Ishikawa (cell line): ENCODE results near the gene TEX14.

Source experiments
- CEBPB ChIP-seq: IDR thresholded peaks from 2 replicates; pipeline ENCODE4 v1.6.1; 2012
- CREB1 ChIP-seq: IDR thresholded peaks from 2 replicates; pipeline ENCODE4 v1.6.1; 2012; ENCODE audit warnings: low read depth
- EGR1 ChIP-seq: IDR thresholded peaks from 2 replicates; pipeline ENCODE4 v1.6.1; 2012
- EP300 ChIP-seq: IDR thresholded peaks from 2 replicates; pipeline ENCODE4 v1.6.1; 2012; ENCODE audit warnings: borderline replicate concordance
- FOXM1 ChIP-seq: IDR thresholded peaks from 2 replicates; pipeline ENCODE4 v1.6.1; 2012; ENCODE audit warnings: low read depth, borderline replicate concordance
- RAD21 ChIP-seq: IDR thresholded peaks from 2 replicates; pipeline ENCODE4 v1.6.1; 2012; ENCODE audit warnings: low read depth
- TCF12 ChIP-seq: IDR thresholded peaks from 2 replicates; pipeline ENCODE4 v1.6.1; 2012; ENCODE audit warnings: low read depth
- TF ChIP-seq, protein P1 (sequence below): IDR thresholded peaks from 2 replicates; pipeline ENCODE4 v1.6.1; 2012; ENCODE audit warnings: low read depth, mild to moderate bottlenecking

DNA sequence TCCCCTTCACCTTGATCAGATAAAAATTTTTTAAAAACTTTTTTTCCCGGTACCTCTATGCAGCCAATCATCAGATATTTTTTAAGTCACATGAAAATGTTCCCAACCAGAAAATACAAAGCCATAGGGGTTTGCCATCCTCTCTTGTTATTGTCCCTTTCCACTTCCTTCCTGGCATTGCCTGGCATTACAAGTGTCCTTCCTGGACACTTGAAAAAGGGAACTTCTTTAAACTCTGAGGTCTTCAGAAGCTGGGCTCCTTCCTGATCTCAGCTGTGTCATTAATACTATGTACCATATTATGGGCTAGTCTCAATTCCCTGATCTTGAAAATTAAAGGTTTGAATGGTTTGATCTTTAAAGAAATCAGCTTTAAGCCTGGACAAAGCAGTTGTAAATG is 64.9 kb downstream of the TEX14 start:
- TF ChIP-seq, protein P1, sequence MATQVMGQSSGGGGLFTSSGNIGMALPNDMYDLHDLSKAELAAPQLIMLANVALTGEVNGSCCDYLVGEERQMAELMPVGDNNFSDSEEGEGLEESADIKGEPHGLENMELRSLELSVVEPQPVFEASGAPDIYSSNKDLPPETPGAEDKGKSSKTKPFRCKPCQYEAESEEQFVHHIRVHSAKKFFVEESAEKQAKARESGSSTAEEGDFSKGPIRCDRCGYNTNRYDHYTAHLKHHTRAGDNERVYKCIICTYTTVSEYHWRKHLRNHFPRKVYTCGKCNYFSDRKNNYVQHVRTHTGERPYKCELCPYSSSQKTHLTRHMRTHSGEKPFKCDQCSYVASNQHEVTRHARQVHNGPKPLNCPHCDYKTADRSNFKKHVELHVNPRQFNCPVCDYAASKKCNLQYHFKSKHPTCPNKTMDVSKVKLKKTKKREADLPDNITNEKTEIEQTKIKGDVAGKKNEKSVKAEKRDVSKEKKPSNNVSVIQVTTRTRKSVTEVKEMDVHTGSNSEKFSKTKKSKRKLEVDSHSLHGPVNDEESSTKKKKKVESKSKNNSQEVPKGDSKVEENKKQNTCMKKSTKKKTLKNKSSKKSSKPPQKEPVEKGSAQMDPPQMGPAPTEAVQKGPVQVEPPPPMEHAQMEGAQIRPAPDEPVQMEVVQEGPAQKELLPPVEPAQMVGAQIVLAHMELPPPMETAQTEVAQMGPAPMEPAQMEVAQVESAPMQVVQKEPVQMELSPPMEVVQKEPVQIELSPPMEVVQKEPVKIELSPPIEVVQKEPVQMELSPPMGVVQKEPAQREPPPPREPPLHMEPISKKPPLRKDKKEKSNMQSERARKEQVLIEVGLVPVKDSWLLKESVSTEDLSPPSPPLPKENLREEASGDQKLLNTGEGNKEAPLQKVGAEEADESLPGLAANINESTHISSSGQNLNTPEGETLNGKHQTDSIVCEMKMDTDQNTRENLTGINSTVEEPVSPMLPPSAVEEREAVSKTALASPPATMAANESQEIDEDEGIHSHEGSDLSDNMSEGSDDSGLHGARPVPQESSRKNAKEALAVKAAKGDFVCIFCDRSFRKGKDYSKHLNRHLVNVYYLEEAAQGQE = no peak
- TF ChIP-seq CEBPB = no peak
- no peak for TF ChIP-seq CREB1
- TF ChIP-seq EP300 = no peak
- no peak for TF ChIP-seq TCF12
- no peak for TF ChIP-seq FOXM1
- no peak for TF ChIP-seq RAD21
- TF ChIP-seq EGR1 = no peak
